ENCODE data around the gene IMPDH1. TPM values are rescaled to one million over a fixed set of nuclear protein-coding genes. Genes with fewer than 3 reads are reported as not detected.
A peak's percentile ranks its signal among the peaks of the same experiment; 100 is the strongest.

Gene IMPDH1
- total and polyA plus RNA-seq, 4 donors = 25.9 to 136 (median 61.9) TPM

- Histone ChIP-seq H3K27me3 (ENCODE audit: control insufficient read depth in 3 of 3, insufficient read depth in 3 of 3, low read length in 2 of 3) (no peaks in the 10 kb centered on the region), H3K36me3 (ENCODE audit: control insufficient read depth in 4 of 4, insufficient read depth in 4 of 4, low read length in 4 of 4) (no peaks in the 10 kb centered on the region), H3K27ac (ENCODE audit: low read depth in 1 of 2, low read length in 1 of 2) (no peak overlapping the region), H3K4me1 (ENCODE audit: control insufficient read depth in 5 of 5, insufficient read depth in 5 of 5, low read length in 5 of 5) (peaks cover 0 to 3% (median 0%) of the 10 kb centered on the region in 5 donors), H3K4me3 (no peak overlapping the region), H3K9me3 (ENCODE audit: control insufficient read depth in 4 of 4, insufficient read depth in 3 of 4, low read length in 3 of 4) (peaks cover 0 to 6% (median 0%) of the 10 kb centered on the region in 4 donors), H3K9ac (ENCODE audit: insufficient read depth in 1 of 2, low read length in 2 of 2) (no peak overlapping the region)
- TF ChIP-seq, protein P1, sequence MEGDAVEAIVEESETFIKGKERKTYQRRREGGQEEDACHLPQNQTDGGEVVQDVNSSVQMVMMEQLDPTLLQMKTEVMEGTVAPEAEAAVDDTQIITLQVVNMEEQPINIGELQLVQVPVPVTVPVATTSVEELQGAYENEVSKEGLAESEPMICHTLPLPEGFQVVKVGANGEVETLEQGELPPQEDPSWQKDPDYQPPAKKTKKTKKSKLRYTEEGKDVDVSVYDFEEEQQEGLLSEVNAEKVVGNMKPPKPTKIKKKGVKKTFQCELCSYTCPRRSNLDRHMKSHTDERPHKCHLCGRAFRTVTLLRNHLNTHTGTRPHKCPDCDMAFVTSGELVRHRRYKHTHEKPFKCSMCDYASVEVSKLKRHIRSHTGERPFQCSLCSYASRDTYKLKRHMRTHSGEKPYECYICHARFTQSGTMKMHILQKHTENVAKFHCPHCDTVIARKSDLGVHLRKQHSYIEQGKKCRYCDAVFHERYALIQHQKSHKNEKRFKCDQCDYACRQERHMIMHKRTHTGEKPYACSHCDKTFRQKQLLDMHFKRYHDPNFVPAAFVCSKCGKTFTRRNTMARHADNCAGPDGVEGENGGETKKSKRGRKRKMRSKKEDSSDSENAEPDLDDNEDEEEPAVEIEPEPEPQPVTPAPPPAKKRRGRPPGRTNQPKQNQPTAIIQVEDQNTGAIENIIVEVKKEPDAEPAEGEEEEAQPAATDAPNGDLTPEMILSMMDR (IDR thresholded peaks at IDR 0.05; ENCODE audit: control extremely low read depth, extremely low read depth) = no peak
- WGBS, 2 donors = 61 to 78% methylated on average over 5 of the region's 5 CpGs
- ATAC-seq (ENCODE audit: insufficient read depth, low FRiP score) (no peak), DNase-seq (no peak)
Observed at GRCh38 chr7:128446306-128446705, 36.5 kb upstream of the IMPDH1 start.

DNA sequence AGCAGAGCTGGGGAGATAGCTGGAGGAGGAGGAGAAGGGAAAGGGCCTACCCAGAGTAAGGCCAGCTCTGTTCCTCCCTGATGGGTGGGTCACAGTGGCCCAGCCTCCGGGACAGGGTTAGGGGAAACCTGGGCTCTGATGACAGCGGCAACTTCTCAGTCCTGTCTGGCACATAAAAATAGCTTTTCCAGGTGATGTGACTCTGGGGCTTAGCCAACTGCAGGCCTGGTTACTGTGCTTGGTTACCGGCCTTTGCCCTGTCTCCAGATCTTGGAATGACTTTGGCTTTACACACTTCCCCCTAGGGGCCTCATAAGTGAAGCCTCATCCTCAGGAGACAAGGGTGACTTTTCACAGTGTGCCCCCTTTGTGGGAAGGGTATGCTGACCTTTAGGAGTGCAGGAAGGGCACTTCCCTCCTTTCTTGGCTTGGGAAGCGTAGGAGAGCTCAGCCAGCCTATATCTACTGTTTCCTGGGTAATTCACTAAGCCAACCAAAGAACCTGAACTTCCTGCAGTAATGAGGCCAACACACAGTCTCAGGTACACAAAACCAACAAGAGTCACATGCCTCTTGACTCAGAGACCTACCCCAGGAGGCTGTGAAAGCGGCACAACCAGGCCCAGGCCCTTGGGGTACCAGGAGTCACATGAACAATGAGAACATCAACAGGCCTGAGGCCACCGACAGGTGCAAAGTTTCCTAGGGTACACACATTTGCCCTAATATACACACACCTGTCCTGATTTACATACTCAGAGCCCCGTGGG is 34.2 kb upstream of the IMPDH1 start:
- ATAC-seq (ENCODE audit: insufficient read depth, low FRiP score) = no peak
- Histone ChIP-seq H3K4me3 (no peak overlapping the region), H3K36me3 (ENCODE audit: control insufficient read depth in 4 of 4, insufficient read depth in 4 of 4, low read length in 4 of 4) (no peaks in the 10 kb centered on the region), H3K4me1 (ENCODE audit: control insufficient read depth in 5 of 5, insufficient read depth in 5 of 5, low read length in 5 of 5) (peaks cover 0 to 3% (median 0%) of the 10 kb centered on the region in 5 donors), H3K9ac (ENCODE audit: insufficient read depth in 1 of 2, low read length in 2 of 2) (no peak overlapping the region), H3K27ac (ENCODE audit: low read depth in 1 of 2, low read length in 1 of 2) (no peak overlapping the region), H3K27me3 (ENCODE audit: control insufficient read depth in 3 of 3, insufficient read depth in 3 of 3, low read length in 2 of 3) (no peaks in the 10 kb centered on the region), H3K9me3 (ENCODE audit: control insufficient read depth in 4 of 4, insufficient read depth in 3 of 4, low read length in 3 of 4) (peaks cover 0 to 4% (median 0%) of the 10 kb centered on the region in 4 donors)
- WGBS, 2 donors = 79 to 87% methylated on average over 7 of the region's 7 CpGs
- DNase-seq = peak in 1 of 3 donors; percentile 20
- TF ChIP-seq, protein P1 (IDR thresholded peaks at IDR 0.05; ENCODE audit: control extremely low read depth, extremely low read depth) = no peak

DNA sequence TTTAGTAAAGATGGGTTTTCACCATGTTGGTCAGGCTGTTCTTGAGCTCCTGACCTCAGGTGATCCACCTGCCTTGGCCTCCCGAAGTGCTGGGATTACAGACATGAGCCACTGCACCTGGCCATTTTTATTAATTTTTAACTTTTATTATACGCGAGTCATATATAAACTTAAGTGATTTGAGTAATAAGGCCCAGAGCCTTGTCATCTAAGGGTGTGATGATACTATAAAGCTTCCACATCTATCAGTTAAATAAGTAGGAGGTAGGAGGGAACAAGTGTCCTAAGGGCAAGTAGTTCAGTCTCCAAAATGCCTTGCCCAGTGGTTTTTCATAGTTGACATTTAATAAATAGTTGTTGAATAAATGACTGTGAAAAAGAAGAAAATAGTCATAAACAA is 32.6 kb upstream of the IMPDH1 start:
- H3K9ac ChIP-seq (ENCODE audit: insufficient read depth in 1 of 2, low read length in 2 of 2) = no peak overlapping the region
- no peaks in the 10 kb centered on the region for H3K27me3 ChIP-seq (ENCODE audit: control insufficient read depth in 3 of 3, insufficient read depth in 3 of 3, low read length in 2 of 3)
- TF ChIP-seq, protein P1 (IDR thresholded peaks at IDR 0.05; ENCODE audit: control extremely low read depth, extremely low read depth) = no peak
- DNase-seq = no peak
- H3K36me3 ChIP-seq (ENCODE audit: control insufficient read depth in 4 of 4, insufficient read depth in 4 of 4, low read length in 4 of 4) = no peaks in the 10 kb centered on the region
- H3K9me3 ChIP-seq (ENCODE audit: control insufficient read depth in 4 of 4, insufficient read depth in 3 of 4, low read length in 3 of 4) = peaks cover 0 to 4% (median under 1%) of the 10 kb centered on the region in 4 donors
- H3K4me1 ChIP-seq (ENCODE audit: control insufficient read depth in 5 of 5, insufficient read depth in 5 of 5, low read length in 5 of 5) = peaks cover 0 to 3% (median 0%) of the 10 kb centered on the region in 5 donors
- H3K27ac ChIP-seq (ENCODE audit: low read depth in 1 of 2, low read length in 1 of 2) = no peak overlapping the region
- no peak for ATAC-seq (ENCODE audit: insufficient read depth, low FRiP score)
- WGBS, 2 donors = 91 to 94% methylated on average over 3 of the region's 3 CpGs
- H3K4me3 ChIP-seq = no peak overlapping the region
